A549 (cell line): ENCODE measurements around the gene ADAM10. TPM values are rescaled to one million over a fixed set of nuclear protein-coding genes. Genes with fewer than 3 reads are reported as not detected.

ENCODE experiments used
- ATAC-seq, 2 experiments: fragments of 200-7000 bp in 1 of 2; fragments of >200 bp in 1 of 2; cut with Nextera tagmentation in 1 of 2; cut with Tn5 transposase in 1 of 2; 3 replicates each; pipeline versions ENCODE4 v1.8.0 to v1.9.1; 2018 to 2020; ENCODE audit warnings: mild to moderate bottlenecking in 1 of 2, moderate library complexity in 1 of 2
- CTCF ChIA-PET: fragments of 300-600 bp; sonication (Branson Sonifier 250); formaldehyde crosslinking; extraction: SDS; loops from one replicate; lab custom pipeline; 2021; ENCODE audit warnings: antibody characterized with exemption, inconsistent platforms; lab: Yijun Ruan, JAX
- POLR2A ChIA-PET: fragments of 350-600 bp; formaldehyde crosslinking; extraction: SDS; loops from one replicate; lab custom pipeline; 2021; ENCODE audit warnings: antibody characterized with exemption, inconsistent platforms; lab: Yijun Ruan, JAX
- DNase-seq, 2 experiments: peaks; one replicate each; pipeline versions ENCODE4 v3.0.0 to v3.0.0-alpha.2; 2011 to 2016; ENCODE audit warnings: low read depth in 1 of 2, low spot score in 1 of 2
- FAIRE-seq: peaks from 2 replicates; lab custom pipeline; 2011; peaks lifted over from hg19 to GRCh38; lab: Jason Lieb, UNC
- H3K27ac ChIP-seq, 2 experiments: fragments of >200 bp; sonication (Bioruptor Twin); formaldehyde crosslinking; 3 replicates each; pipeline ENCODE4 v1.5.1; 2016 to 2017
- H3K4me1 ChIP-seq: fragments of >200 bp; sonication (Bioruptor Twin); formaldehyde crosslinking; 3 replicates; pipeline ENCODE4 v1.6.1; 2016
- H3K4me2 ChIP-seq: fragments of >200 bp; sonication (Bioruptor Twin); formaldehyde crosslinking; 3 replicates; pipeline ENCODE4 v1.6.1; 2016
- H3K4me3 ChIP-seq: fragments of >200 bp; sonication (Bioruptor Twin); formaldehyde crosslinking; 3 replicates; pipeline ENCODE4 v1.5.1; 2016
- H3K9me3 ChIP-seq: fragments of >200 bp; sonication (Bioruptor Twin); formaldehyde crosslinking; 3 replicates; pipeline ENCODE4 v1.6.1; 2016
- ATOH8 ChIP-seq: fragments of 250-450 bp; sonication (Bioruptor Pico); IDR thresholded peaks from 2 replicates; pipeline ENCODE4 v1.5.0; 2020; ENCODE audit warnings: low read depth, mild to moderate bottlenecking, moderate library complexity
- CBX2 ChIP-seq: fragments of 200-600 bp; sonication (generic); IDR thresholded peaks from 2 replicates; pipeline ENCODE4 v1.6.1; 2016; ENCODE audit warnings: low read depth, mild to moderate bottlenecking, borderline replicate concordance
- CEBPB ChIP-seq, 2 experiments: fragments of >200 bp in 1 of 2; sonication (Bioruptor Twin) in 1 of 2; formaldehyde crosslinking in 1 of 2; IDR thresholded peaks; 2 replicates each; pipeline ENCODE4 v1.6.1; 2012 to 2016
- CHD4 ChIP-seq: fragments of 200-600 bp; sonication (generic); IDR thresholded peaks from 2 replicates; pipeline ENCODE4 v1.6.1; 2016; ENCODE audit warnings: antibody characterized with exemption, mild to moderate bottlenecking, borderline replicate concordance
- E2F6 ChIP-seq: IDR thresholded peaks from 2 replicates; pipeline ENCODE4 v1.6.1; 2012; ENCODE audit warnings: low read depth, borderline replicate concordance
- EHMT2 ChIP-seq: fragments of 200-600 bp; sonication (generic); IDR thresholded peaks from 2 replicates; pipeline ENCODE4 v1.6.1; 2016; ENCODE audit warnings: antibody characterized with exemption, low read depth, mild to moderate bottlenecking, moderate library complexity
- FOSB ChIP-seq: fragments of 250-450 bp; sonication (Bioruptor Pico); IDR thresholded peaks from 2 replicates; pipeline ENCODE4 v1.5.0; 2020; ENCODE audit warnings: mild to moderate bottlenecking, moderate library complexity
- FOSL2 ChIP-seq, 2 experiments: fragments of 450-650 bp in 1 of 2; fragments of >200 bp in 1 of 2; sonication (Bioruptor Twin) in 1 of 2; formaldehyde crosslinking; IDR thresholded peaks; 2 replicates each; pipeline versions ENCODE4 v1.5.0 to v1.6.1; 2016 to 2020; ENCODE audit warnings: mild to moderate bottlenecking in 1 of 2, moderate library complexity in 1 of 2
- FOXS1 ChIP-seq: fragments of 250-450 bp; sonication (Bioruptor Pico); IDR thresholded peaks from 2 replicates; pipeline ENCODE4 v1.5.0; 2020; ENCODE audit warnings: mild to moderate bottlenecking, moderate library complexity
- HES2 ChIP-seq: fragments of >200 bp; sonication (Bioruptor Twin); formaldehyde crosslinking; IDR thresholded peaks from 2 replicates; pipeline ENCODE4 v1.6.1; 2016
- HOXA7 ChIP-seq: fragments of 250-450 bp; sonication (Bioruptor Pico); IDR thresholded peaks from 2 replicates; pipeline ENCODE4 v1.5.0; 2020; ENCODE audit warnings: mild to moderate bottlenecking, moderate library complexity
- HOXB13 ChIP-seq: fragments of 250-450 bp; sonication (Bioruptor Pico); IDR thresholded peaks from 2 replicates; pipeline ENCODE4 v1.5.0; 2020; ENCODE audit warnings: low read depth, mild to moderate bottlenecking, moderate library complexity
- JUNB ChIP-seq: fragments of >200 bp; sonication (Bioruptor Twin); formaldehyde crosslinking; IDR thresholded peaks from 2 replicates; pipeline ENCODE4 v1.6.1; 2016
- KDM5A ChIP-seq: fragments of 200-600 bp; sonication (generic); IDR thresholded peaks from 2 replicates; pipeline ENCODE4 v1.6.1; 2016; ENCODE audit warnings: antibody characterized with exemption, mild to moderate bottlenecking
- MAFK ChIP-seq: fragments of 450-650 bp; IDR thresholded peaks from 2 replicates; pipeline ENCODE4 v1.6.1; 2014; ENCODE audit not compliant: partially characterized antibody
- MAX ChIP-seq: IDR thresholded peaks from 2 replicates; pipeline ENCODE4 v1.6.1; 2012
- MAZ ChIP-seq: fragments of 150-350 bp; IDR thresholded peaks from 2 replicates; pipeline ENCODE4 v1.6.1; 2014; ENCODE audit warnings: antibody characterized with exemption, low read depth, low read length, borderline replicate concordance
- NPAS2 ChIP-seq: fragments of 250-450 bp; sonication (Bioruptor Pico); IDR thresholded peaks from 2 replicates; pipeline ENCODE4 v1.8.0; 2022; ENCODE audit warnings: mild to moderate bottlenecking, moderate library complexity, borderline replicate concordance
- NR3C1 ChIP-seq: fragments of >200 bp; sonication (Bioruptor Twin); formaldehyde crosslinking; IDR thresholded peaks from 3 replicates; pipeline ENCODE4 v1.6.1; 2017
- POLR2A ChIP-seq: IDR thresholded peaks from 2 replicates; pipeline ENCODE4 v1.6.1; 2012; ENCODE audit warnings: mild to moderate bottlenecking, low read length
- POLR2AphosphoS2 ChIP-seq: conservative IDR thresholded peaks from 2 replicates; pipeline ENCODE4 v1.6.1; 2012; ENCODE audit warnings: low read length, improper control_type of control experiment, inconsistent platforms
- RAD21 ChIP-seq, 2 experiments: fragments of >200 bp in 1 of 2; sonication (Bioruptor Twin) in 1 of 2; formaldehyde crosslinking in 1 of 2; IDR thresholded peaks in 1 of 2; conservative IDR thresholded peaks in 1 of 2; 2 replicates in 1 of 2; 3 replicates in 1 of 2; pipeline ENCODE4 v1.6.1; 2012 to 2018; ENCODE audit warnings: inconsistent platforms in 1 of 2
- SMC3 ChIP-seq: fragments of >200 bp; sonication (Bioruptor Twin); formaldehyde crosslinking; IDR thresholded peaks from 3 replicates; pipeline ENCODE4 v1.6.1; 2018; ENCODE audit warnings: inconsistent platforms
- TFCP2L1 ChIP-seq: fragments of 250-450 bp; sonication (Bioruptor Pico); IDR thresholded peaks from 2 replicates; pipeline ENCODE4 v1.5.0; 2021; ENCODE audit warnings: mild to moderate bottlenecking
- USF2 ChIP-seq: fragments of 450-650 bp; IDR thresholded peaks from 2 replicates; pipeline ENCODE4 v1.6.1; 2014; ENCODE audit warnings: antibody characterized with exemption
- ZNF302 ChIP-seq: fragments of 250-450 bp; sonication (Bioruptor Pico); IDR thresholded peaks from 2 replicates; pipeline ENCODE4 v1.9.0; 2021; ENCODE audit warnings: inconsistent platforms, mild to moderate bottlenecking, moderate library complexity
- ZSCAN20 ChIP-seq: fragments of 250-450 bp; sonication (Bioruptor Pico); IDR thresholded peaks from 2 replicates; pipeline ENCODE4 v1.8.0; 2022; ENCODE audit warnings: mild to moderate bottlenecking, moderate library complexity
- WGBS: methylation state at CpG from one replicate; pipeline ENCODE4 v1.1.6; 2017; ENCODE audit errors: missing lambda C conversion rate; 5-methylcytosine and 5-hydroxymethylcytosine counted together
- polyA plus RNA-seq, 4 experiments: library from polyadenylated mRNA; depleted of rRNA in 3 of 4; stranded (reverse); fragments of >200 nt; fragmentation: RNase III in 1 of 4; extraction: RNeasy Plus Mini Kit Qiagen cat#74134 plus additional on column Dnase treatment in 1 of 4; gene quantifications; 2 replicates in 3 of 4; 3 replicates in 1 of 4; pipeline ENCODE4 v1.2.3, GENCODE V29; 2011 to 2017

The ADAM10 gene
- polyA plus RNA-seq, 2 of the 4 experiments (the other 2 are of a cell fraction): 200 to 210 TPM

- TF ChIP-seq NR3C1 (no peak), ATOH8 (CRISPR knock-in tag) (no peak), RAD21 (conservative IDR thresholded peaks at IDR 0.05 in 1 of 2, IDR thresholded peaks at IDR 0.05 in 1 of 2) (no peak), EHMT2 (no peak), USF2 (no peak), TFCP2L1 (no peak), CHD4 (no peak), MAFK (no peak)
Measured at GRCh38 chr15:58734859-58735258, 14.6 kb downstream of the ADAM10 start (continued).

- Histone ChIP-seq H3K4me2 (no peak overlapping the region), H3K9me3 (no peaks in the 10 kb centered on the region), H3K4me3 (no peak overlapping the region), H3K4me1 (peaks cover 39% of the 10 kb centered on the region), H3K27ac (no peak overlapping the region)
- DNase-seq (no peak), FAIRE-seq (no peak), ATAC-seq (no peak)
- ChIA-PET CTCF (no interaction called here), POLR2A (no interaction called here)
- WGBS: 89% methylated on average over 4 of the region's 4 CpGs
- no peak for TF ChIP-seq HOXA7 (CRISPR knock-in tag)
- no peak for TF ChIP-seq FOXS1
- no peak for TF ChIP-seq MAZ
- TF ChIP-seq ZSCAN20: no peak
- TF ChIP-seq JUNB: no peak
- no peak for TF ChIP-seq POLR2A
- TF ChIP-seq TFCP2L1: no peak
- no peak for TF ChIP-seq CBX2
- TF ChIP-seq NR3C1: no peak
Measured at GRCh38 chr15:58732625-58733363, 16.7 kb downstream of the ADAM10 start.

GRCh38 chr15:58731756-58732535 is 17.6 kb downstream of the ADAM10 start:
- no peaks in the 10 kb centered on the region for H3K9me3 ChIP-seq
- FAIRE-seq: no peak
- CTCF ChIA-PET: interaction anchor here (0.8 to 1.0 kb wide), 2 partner anchors 10 to 504 kb away, joined by 3 read pairs; no protein-coding TSS in a partner anchor
- no peak overlapping the region for H3K4me3 ChIP-seq
- WGBS: 78% methylated on average over 5 of the region's 5 CpGs
- TF ChIP-seq CBX2 (no peak), FOSL2 (IDR thresholded peaks at IDR 0.05) (no peak), FOSL2 (CRISPR knock-in tag; IDR thresholded peaks at IDR 0.05) (0 out of 2 replicates have a peak, but pooled peaks have one; percentile 15)
- TF ChIP-seq, all 56 proteins: peak for 1
- ATAC-seq (peak; percentile 75 to 81), DNase-seq (peak; percentile 28 to 47)
- Histone ChIP-seq H3K4me2 (peak overlapping the region; percentile 23), H3K27ac (peak overlapping the region in 1 of 2 experiments; percentile 46; a peak in 3 of 6 replicates), H3K4me1 (peaks cover 34% of the 10 kb centered on the region)
- POLR2A ChIA-PET: no interaction called here

- ChIA-PET POLR2A (interaction anchor here (0.6 kb wide), 1 partner anchor 332 kb away, joined by 3 read pairs; no protein-coding TSS in a partner anchor), CTCF (interaction anchor here (1.1 to 1.7 kb wide), 2 partner anchors 11 to 499 kb away, joined by 4 to 10 read pairs; no protein-coding TSS in a partner anchor)
- DNase-seq: no peak
- no peak for FAIRE-seq
- no peak overlapping the region for H3K4me3 ChIP-seq
- peaks cover 15% of the 10 kb centered on the region for H3K4me1 ChIP-seq
- no peak overlapping the region for H3K4me2 ChIP-seq
- no peak for TF ChIP-seq FOXS1
- TF ChIP-seq SMC3: no peak
- TF ChIP-seq NPAS2 (CRISPR knock-in tag): no peak
- no peak for TF ChIP-seq HES2
- no peak for TF ChIP-seq MAZ
- TF ChIP-seq ZNF302 (CRISPR knock-in tag): no peak
- no peak for TF ChIP-seq POLR2AphosphoS2
- no peak for TF ChIP-seq CBX2
- no peak for TF ChIP-seq E2F6
- TF ChIP-seq NR3C1: no peak
- TF ChIP-seq HOXB13 (CRISPR knock-in tag): no peak
- TF ChIP-seq MAX: no peak
- no peak for TF ChIP-seq KDM5A
- no peak for TF ChIP-seq FOSB
- no peak for TF ChIP-seq CEBPB (IDR thresholded peaks at IDR 0.05)
- 93% methylated on average over 12 of the region's 12 CpGs for WGBS
- no peak for ATAC-seq
- H3K9me3 ChIP-seq: no peaks in the 10 kb centered on the region
- H3K27ac ChIP-seq: no peak overlapping the region
Measured at GRCh38 chr15:58726867-58727266, 22.6 kb downstream of the ADAM10 start.
